Stimulated activated CD8-positive, alpha-beta memory T cell treated with anti-CD3 and anti-CD28 coated beads, Interleukin-4, amount 100 ng/mL, for 48 hours (primary cell): ENCODE measurements around the gene ARMCX6.
"Not testable (repeated sequence)": the region's sequence is repeated elsewhere in the genome, so short reads cannot be mapped to it uniquely, and the experiment has no call there.

Experiments used
- DNase-seq: peaks from one replicate; pipeline ENCODE4 v3.0.0-alpha.2; 2020

Gene ARMCX6

DNA sequence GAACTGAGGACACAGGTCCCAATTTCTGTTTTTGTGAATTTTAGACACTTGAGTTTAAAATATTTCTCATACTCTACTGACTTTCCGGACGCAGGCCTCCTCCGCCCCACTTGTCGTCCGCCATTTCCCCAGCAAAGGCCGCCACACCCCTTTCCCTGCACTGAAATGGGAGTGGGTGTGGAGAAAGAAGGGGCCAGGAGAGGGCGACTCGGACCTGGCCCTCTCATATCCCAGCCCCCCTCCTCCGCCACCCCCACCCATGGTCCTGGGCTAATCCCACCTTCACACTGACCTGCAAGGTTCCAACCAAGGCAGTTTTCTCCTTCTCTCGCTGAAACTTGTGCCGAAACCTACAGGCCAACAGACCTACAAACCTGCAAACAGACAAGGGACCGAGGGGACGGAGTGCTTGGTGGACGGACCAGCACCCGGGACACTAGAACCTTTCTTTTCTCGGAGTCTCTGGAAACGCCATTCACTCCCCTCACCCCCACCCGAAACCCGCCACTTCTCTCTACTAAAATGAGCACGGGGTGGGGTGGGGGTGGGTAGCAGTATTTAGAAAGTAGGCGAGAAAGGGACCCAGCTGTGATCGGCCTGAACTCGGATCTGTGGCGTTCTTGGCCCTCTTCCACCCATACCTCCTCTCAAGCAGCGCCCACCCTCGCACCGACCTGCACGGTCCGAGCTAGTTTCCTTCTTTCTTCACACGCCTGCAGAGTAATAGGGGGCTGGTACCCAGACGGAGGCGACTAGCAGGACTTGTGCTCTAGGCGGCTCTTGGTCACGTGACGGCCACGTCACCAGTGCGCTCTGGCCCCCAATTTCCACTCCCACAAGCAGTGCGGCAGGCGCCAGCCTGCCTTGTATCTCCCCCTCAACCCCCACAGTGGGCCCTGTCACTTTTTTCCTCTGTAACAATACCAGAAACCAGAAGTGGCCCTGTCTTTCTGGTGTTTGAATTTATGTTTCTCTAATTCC, at the start of gene ARMCX6:
Gene ARMCX6, minus strand, starts transcription at position 790 of the 981 bp plus-strand sequence. CDS start 1,380 bp downstream, outside the sequence.
- DNase-seq, result peak; percentile 75

DNA sequence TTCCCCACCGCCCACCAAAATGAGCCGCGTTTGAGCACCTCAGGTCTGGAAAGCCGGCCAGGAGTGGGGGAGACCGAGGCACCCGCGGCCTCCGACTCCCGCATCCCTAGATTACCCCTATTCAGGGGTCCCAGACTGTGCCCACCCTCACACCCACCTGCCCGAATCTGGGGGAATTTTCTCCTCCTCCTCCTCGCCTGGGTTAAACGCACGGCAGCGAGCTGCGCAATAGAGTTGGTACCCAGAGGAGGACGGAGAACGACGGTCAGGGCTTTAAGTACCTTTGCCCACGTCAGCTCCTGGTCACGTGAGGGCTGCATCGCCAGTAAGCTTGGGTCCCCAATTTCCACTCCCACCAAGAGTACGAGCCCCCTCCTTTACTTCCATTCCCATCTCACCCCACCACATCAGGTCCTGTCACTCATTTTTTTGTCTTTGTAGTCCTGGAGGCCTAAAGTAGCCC, 41.8 kb upstream of the ARMCX6 start, which contains the start of gene ARMCX2:
Gene ARMCX2, minus strand, starts transcription at position 250 of the 463 bp plus-strand sequence. CDS start 2,262 bp downstream, outside the sequence.
- DNase-seq, result peak; percentile 28

DNA sequence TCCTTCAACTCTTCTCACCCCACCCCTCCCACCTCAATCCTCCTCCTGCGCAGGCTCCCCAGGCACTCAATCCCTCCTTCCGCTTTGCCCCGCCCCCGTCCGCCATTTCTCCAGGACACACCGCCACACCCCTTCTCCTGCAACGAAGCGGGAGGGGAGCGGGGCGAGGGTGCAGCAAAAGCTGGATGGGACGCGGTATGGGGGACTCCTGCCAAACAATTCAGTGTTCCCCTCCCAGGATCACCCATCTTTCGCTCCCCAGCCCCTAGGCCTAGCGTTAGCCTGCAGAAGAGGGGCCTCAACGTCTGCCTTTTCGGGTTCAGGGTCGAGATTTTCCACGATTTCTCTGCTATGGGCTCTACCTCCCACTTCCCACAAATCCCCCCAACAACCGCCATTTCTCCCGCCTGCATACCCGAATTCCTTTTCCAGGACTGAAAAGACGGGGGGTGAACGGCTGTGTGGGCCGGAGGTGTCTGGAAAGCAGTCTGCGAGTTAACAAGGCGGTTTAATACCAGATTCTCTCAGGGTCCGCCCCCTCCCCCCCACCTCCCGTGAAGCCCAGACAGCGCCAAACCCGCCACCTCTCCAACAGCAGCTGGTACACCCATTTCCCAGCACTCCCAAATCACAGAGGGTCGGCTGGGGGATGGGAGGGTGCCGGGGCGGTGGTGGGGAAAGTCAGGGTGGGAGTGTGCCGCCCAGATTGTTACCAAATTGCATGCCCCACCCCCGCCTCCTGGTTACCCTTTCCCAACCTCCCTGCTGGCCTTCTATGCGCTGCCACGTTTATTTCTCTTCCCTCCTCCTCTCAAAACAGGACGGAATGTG, 41.1 kb upstream of the ARMCX6 start:
- peak; percentile 74 for DNase-seq

DNA sequence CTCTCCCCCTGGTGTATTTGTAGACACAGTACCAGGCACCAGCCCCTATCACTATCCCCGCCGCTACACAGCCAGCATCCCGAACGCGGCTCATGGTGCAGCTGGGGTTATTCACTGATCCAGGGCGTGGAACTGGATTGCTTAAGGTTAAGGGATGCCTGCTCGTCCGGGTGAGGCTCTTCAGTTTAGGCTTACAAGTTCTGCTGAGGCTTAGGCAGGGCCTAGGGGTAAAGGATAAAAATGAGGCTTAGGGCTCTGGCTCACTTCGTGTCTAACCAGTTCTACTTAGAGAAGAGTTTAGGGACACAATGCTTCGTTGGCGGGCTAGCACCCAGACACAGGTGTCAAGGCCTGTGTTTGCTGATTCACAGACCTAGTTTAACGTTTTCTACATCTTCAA, 39.7 kb upstream of the ARMCX6 start:
- no peak for DNase-seq

DNA sequence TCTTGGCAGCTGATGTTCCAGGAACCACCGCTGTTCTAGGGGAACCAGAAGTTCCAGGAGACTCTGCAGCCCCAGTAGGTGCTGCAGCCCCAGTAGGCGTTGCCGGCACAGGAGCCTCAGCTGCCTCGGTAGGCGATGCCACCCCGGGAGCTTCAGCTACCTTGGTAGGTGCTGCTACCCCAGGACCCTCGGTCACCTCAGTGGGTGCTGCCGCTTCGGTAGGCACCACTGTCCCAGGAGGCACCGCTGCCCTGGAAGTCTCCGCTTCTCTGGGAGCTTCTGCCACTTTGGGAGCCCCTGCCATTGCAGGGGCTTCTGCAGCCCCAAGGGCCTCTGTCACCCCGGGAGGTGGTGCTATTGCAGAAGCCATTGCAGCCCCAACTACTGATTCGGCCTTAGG, 39.0 kb upstream of the ARMCX6 start:
- no peak for DNase-seq

DNA sequence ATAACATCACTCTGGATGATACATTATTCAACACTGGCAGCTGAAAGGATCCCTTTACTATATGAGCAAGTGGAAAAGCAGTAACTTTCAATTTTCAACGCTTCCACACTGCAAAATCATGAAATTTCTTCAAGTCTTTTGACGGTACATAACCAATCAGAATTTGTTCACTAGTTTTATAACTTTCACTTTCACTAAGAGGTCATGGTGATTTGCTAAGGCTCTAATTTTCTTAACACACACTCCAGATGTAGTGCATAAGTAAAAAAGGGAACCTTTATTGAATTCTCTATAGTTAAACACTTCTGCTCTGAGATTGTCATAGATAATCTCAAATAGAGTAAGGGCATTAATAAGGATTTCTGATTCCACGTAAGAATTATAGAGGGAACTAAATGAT, 37.7 kb upstream of the ARMCX6 start:
- DNase-seq, result no peak

DNA sequence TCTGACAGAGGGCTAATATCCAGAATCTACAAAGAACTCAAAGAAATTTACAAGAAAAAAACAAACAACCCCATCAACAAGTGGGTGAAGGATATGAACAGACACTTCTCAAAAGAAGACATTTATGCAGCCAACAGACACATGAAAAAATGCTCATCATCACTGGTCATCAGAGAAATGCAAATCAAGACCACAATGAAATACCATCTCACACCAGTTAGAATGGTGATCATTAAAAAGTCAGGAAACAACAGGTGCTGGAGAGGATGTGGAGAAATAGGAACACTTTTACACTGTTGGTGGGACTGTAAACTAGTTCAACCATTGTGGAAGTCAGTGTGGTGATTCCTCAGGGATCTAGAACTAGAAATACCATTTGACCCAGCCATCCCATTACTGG, 29.9 kb upstream of the ARMCX6 start:
- not testable (repeated sequence) for DNase-seq

DNA sequence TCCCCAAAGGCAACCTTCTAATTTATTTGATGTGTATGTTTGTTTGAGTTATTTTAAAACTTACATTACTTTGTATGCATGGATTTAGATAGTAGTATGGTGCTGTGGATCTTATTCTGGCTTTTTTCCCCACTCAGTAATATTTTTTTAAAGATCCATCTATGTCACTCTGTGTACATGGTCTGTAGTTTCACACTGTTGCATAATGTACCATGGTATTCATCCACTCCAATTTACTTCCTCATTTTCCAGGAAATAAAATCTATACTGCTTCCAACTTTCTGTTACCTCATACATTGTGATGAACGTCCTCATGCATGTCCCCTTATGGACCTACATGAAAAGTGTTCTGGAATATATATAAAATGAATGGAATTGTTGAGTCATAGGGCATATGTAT, 24.3 kb upstream of the ARMCX6 start:
- DNase-seq, result no peak

DNA sequence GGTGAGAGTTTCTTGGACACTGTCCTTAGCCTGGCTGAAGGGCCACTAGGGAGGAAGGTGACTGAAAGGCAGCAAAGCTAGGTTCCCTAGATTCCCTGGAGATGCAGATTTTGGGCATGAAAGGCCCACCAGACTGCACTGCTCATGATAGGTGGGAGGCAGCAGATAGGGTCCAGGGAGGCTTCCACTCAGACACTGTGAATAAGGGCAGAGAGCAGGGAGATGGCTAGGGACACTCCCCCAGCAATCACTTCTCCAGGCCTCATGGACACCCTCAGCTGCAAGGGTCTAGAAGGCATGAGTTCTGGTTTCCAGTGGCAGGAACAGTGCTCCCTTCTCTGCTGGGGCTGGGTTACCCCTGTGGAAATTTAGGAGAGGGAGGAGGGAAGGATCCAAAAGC, 21.8 kb upstream of the ARMCX6 start:
- no peak for DNase-seq

DNA sequence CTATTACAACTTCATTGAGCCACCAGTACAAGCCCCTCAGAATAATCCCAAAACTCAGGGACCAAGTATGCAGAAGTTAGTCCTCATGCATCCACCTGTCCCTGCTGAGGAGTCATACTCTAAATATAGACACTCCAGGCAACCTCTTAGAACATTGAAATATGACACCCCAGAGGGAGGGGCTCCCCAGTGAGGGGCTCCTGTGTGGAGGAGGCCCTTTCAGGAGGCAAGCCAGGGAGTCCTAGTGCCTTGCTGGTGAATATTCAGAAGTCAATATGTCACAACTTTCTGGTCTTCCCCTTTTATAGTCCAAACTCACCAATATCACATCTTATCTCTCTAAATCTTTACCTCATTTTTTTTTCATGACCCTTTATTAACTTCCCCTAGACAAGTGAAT, 1.6 kb upstream of the ARMCX6 start:
- DNase-seq, result peak; percentile 26

DNA sequence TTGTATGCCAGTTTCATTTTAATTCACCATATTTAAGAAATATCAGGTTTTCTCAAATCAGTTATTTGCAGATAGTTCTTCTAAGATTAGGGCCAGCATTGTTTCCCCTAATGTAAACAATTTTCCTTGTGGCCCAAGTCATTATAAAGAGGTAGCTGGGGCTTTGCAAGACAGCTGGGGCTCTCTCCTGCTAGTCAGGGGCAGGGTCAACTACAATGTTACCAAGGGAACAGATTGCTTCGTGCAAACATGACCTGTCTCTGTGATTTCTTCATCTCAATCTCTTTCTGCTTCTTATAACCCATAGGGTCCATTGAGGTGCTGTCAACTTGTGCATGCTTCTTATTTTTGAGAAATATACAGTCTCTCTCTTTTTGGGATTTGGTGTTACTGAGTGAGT, 12.1 kb downstream of the ARMCX6 start:
- no peak for DNase-seq

DNA sequence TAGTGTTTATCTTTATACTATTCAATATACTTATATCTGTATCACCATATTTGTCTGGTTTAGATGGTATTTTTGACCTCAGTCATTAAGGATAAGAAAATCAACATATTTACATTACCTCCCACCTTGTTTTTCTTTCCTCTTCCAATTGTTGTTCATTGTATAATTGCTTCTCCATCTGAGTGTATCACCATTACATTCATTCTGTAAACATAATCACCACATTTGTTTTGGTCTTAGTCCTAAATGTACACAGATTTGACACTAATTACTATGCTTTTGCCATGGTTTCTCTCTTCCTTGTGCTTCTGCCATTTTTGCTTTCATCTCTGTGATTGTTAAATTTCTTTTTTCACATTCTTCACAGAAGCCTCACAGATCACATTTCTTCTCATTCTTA, 12.7 kb downstream of the ARMCX6 start:
- DNase-seq, result no peak

DNA sequence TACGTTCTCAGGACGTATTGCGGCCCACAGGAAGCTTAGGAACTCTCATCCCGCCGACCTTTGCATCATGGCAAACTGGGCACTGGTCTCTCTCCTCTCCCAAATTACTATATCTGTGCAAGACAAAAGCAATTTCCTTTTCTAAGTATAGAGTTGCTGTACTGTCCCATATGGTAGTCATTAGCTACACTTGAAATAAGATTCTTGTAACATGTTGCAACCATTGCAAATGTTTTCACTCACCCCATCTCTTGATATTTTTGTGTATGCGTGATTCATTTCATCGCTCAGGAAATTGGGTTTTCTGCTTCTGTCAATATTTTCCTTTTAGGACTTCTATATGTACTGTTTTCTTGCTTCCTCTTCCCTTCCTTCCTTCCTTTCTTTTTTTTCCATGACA, 15.7 kb downstream of the ARMCX6 start:
- DNase-seq, result no peak

DNA sequence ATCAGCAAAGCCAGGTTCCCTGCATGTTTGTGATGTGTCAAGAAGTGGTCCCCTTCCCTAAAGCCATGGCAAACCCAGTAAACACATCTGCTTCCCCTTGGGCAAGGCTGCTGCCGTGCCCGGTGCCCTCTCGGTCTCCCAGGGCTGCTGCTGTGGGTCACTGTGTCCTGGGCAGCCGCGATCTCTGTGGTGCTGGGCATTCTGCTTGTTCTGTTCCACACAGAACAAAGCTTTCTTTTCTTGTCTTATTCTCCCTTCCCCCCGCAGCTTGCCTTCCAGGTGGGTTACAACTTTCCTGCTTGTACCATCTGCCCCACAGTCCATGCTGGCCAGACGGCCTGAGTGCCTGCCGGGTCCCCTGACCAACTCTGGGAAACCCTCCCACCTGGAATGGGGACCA, 18.2 kb downstream of the ARMCX6 start:
- not testable (repeated sequence) for DNase-seq

DNA sequence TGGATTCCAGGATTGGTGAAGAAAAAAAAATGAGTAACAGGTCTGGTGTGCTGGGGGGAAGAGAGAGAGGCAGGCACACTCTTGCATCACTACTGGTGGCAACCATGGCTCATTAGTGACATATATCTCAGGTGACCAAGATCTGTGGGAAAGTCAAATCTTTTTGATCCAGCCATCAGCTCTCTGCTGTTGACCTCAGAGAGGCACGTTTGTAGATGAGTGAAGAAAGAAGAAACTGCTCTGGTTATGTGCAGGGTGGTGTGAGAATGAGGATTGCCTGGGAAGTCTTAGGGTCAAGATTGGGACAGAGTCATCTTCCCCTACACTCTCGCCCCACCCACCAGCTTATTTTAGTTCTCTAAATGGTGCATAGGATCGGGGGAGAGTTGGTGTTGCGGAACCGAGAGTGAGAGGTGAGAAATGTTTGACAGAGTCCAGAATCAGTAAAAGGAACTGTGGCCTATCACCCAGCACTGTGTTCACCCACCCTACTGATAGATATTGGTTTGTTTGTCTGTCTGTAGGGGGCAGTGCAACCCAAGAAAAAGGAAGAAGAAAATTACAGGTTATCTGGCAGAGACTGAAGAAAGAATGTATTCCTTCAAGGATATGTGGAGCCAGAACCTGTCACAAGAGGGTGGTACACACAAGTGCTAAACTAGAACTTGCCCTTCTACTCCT, 21.9 kb downstream of the ARMCX6 start:
- DNase-seq, result peak; percentile 23
